Measurements from ENCODE around the gene SGPP2.

- TF ChIP-seq CTCF (IDR thresholded peaks at IDR 0.05) (no peak), EZH2phosphoT487 (IDR thresholded peaks at IDR 0.05) (no peak)
Measured at GRCh38 chr2:222609381-222609780, 185.0 kb downstream of the SGPP2 start.
